HG02885 (cell line): Measurements from ENCODE around the gene ZNF311.
A peak's percentile ranks its signal among the peaks of the same experiment; 100 is the strongest.
"Not testable (repeated sequence)": the region's sequence is repeated elsewhere in the genome, so short reads cannot be mapped to it uniquely, and the experiment has no call there.

Experiments
- ATAC-seq: cut with Tn5 transposase; IDR thresholded peaks from one replicate; pipeline ENCODE4 v1.9.1; 2021; ENCODE audit warnings: mild to moderate bottlenecking; ENCODE audit not compliant: unreplicated experiment, poor library complexity

Gene ZNF311

GRCh38 chr6:28957795-28958314 is 47.3 kb downstream of the ZNF311 start:
- not testable (repeated sequence) for ATAC-seq

- no peak for ATAC-seq
Observed at GRCh38 chr6:28956331-28956730, 48.8 kb downstream of the ZNF311 start.

GRCh38 chr6:28953585-28954258 is 51.4 kb downstream of the ZNF311 start:
- ATAC-seq: no peak

- ATAC-seq: peak; percentile 78
Observed at GRCh38 chr6:28953039-28953584, 52.0 kb downstream of the ZNF311 start.

- not testable (repeated sequence) for ATAC-seq
Observed at GRCh38 chr6:28949656-28950195, 55.4 kb downstream of the ZNF311 start.

GRCh38 chr6:28948782-28949486 is 56.2 kb downstream of the ZNF311 start:
- no peak for ATAC-seq

- ATAC-seq: no peak
Observed at GRCh38 chr6:28947831-28948270, 57.3 kb downstream of the ZNF311 start.

GRCh38 chr6:28947067-28947765 is 57.9 kb downstream of the ZNF311 start:
- no peak for ATAC-seq

- no peak for ATAC-seq
Observed at GRCh38 chr6:28945349-28945748, 59.8 kb downstream of the ZNF311 start.
